Esophagus squamous epithelium (tissue), 4 donors: ENCODE measurements around the gene GPR158.

Experiments used
- CTCF ChIP-seq, 6 experiments: fragments of 450-650 bp in 4 of 6; fragments of 200-600 bp in 2 of 6; sonication (generic) in 2 of 6; IDR thresholded peaks; one replicate each; pipeline ENCODE4 v1.5.1; 2016 to 2019; ENCODE audit warnings: antibody characterized with exemption in 6 of 6, mild to moderate bottlenecking in 4 of 6, moderate library complexity in 4 of 6
- POLR2A ChIP-seq, 4 donors: fragments of 450-650 bp; IDR thresholded peaks; one replicate each; pipeline ENCODE4 v1.6.1; 2017; ENCODE audit warnings: antibody characterized with exemption in 4 of 4, mild to moderate bottlenecking in 4 of 4, moderate library complexity in 3 of 4

- TF ChIP-seq CTCF (IDR thresholded peaks at IDR 0.05) (no peak), POLR2A (IDR thresholded peaks at IDR 0.05) (no peak)
Measured at GRCh38 chr10:25530306-25530705, 355.5 kb downstream of the GPR158 start.
